Activated T-cell treated with anti-CD3 and anti-CD28 coated beads for 24 hours (primary cell): ENCODE data around the gene PHOX2A.
"Not testable (repeated sequence)": the region's sequence is repeated elsewhere in the genome, so short reads cannot be mapped to it uniquely, and the experiment has no call there.

Experiments
- DNase-seq: peaks from one replicate; pipeline ENCODE4 v3.0.0-alpha.2; 2020; ENCODE audit warnings: low read depth

Gene PHOX2A

DNA sequence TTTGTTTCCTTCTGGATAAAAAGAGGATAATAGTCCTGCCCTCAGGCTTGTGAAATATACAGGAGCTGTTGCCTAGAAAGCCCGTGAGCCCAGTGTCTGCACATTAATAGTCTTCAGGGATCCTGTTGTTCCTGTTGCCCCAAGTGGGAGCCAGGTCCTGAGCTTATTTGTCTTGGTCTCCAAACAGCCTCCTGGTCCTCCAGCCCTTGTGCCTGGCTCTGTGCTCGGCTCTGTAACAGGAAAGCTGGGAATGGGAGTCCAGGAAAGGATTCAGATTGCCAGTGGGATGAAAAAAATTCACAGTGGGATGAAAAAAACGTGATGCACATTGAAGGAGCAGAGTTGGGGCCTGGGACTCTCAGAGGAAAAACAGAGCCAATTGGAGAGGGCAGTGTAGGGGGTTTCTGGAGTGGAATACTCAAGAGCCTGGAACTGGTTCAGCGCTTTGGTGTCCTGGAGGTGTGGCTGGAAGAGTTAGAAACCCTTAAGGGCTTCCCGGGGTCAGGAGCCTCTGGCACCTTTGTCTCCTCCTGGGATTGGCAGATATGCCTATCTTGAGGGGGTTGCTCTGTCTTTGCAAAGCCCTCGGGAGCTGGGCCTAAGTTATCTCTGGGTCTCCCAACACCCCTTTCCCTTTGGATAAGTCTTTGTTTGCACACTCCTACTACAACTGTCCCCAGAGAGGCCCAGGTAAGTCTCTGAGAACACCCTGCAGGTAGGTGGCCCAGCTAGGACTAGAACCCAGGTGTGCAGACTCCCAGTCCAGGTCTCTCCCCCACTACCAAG is 21.7 kb downstream of the PHOX2A start:
- DNase-seq: no peak

DNA sequence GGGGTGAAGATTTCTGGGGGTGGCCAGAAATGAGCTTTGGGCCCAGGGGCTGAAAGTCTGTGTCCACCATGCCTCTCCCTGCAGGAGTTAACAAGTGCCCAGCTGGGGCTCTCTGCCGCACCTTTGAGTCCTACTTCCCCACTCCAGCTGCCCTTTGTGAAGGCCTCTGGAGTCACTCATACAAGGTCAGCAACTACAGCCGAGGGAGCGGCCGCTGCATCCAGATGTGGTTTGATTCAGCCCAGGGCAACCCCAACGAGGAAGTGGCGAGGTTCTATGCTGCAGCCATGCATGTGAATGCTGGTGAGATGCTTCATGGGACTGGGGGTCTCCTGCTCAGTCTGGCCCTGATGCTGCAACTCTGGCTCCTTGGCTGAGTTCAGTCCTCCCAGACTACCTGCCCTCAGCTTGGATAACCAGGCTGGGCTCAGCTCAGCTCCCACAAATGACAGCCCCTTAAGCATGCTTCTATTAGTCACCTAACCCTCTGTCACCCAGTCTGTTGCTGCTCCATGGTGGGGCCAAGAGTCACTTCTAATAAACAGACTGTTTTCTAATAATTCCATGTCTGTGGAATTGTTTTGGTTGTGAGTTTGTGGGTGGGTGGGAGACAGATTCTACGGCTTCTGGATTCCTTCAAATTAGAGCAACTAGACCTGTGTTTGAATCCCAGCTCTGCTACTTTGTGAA is 22.4 kb downstream of the PHOX2A start:
- no peak for DNase-seq

DNA sequence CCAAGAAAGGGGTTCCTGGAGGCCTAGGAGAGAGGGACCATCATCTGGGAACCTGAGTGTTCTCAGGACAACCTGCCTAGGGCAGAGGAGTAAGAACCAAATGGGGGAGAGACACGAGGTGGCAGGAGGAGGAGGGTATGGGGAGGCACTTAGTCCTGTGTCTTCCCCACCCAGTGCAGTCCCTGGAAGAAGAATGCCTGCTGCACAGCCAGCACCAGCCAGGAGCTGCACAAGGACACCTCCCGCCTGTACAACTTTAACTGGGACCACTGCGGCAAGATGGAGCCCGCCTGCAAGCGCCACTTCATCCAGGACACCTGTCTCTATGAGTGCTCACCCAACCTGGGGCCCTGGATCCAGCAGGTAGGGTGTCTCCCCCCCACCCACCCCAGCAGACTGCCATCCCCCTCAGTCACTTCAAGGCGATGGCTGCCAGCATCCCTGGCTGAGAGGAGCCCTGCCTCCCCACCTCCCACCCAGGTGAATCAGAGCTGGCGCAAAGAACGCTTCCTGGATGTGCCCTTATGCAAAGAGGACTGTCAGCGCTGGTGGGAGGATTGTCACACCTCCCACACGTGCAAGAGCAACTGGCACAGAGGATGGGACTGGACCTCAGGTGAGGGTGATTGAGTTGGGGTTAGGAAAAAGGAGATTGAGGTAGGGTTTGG is 23.1 kb downstream of the PHOX2A start:
- DNase-seq: no peak

DNA sequence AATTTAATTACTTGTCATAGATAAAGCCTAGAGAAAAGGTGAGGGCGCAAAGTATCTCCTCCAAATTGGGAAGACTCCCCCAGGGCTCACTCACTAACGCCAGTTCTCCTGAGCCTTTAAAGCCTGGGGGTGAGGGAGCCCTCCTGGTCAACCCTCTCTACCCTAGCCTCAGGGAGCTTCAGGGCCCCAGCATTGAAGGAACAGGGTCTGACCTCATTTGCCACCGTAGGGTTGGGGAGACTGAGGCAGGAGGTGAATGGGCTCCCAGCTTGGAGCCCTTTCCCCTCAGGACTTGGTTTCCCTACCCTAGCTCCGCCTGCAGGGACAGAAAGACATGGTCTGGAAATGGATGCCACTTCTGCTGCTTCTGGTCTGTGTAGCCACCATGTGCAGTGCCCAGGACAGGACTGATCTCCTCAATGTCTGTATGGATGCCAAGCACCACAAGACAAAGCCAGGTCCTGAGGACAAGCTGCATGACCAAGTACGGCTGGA is 25.7 kb downstream of the PHOX2A start:
- no peak for DNase-seq

DNA sequence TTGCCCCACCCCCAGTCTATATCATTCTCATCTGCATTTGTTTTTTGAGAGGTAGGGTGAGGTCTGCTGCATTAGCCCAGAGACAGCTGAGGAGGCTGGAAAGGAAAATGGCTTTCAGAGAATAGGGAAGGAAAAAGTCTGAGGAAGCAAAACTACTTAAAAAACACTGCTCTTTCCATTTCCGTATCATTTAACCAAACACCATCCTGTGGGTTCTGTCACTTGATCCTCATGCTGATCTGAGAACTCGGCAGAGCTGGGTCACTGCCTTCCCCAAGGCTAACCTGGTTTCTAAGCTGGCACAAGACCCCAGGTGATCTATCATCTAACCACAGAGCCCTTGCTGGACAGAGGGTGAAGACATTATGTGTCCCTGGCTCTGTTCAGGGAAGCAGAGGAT is 26.1 kb downstream of the PHOX2A start:
- DNase-seq: no peak

DNA sequence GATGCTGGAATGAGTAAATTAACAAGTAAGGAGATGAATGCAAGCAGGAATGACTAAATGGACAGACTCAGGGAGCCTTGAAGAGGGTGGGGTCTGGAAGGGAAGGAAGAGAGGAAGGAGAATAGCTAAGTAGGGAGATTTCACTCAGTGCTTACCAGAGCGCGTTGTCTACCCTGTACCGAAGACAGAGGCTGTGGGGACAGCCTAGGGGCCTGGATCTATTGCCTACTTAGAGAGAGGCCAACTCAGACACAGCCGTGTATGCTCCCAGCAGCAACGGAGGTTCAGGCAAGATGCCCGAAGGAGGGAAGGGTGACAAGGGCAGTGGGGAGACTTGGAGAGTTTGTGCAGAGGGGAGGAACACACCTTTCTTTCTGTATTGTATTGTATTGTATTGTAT is 27.3 kb downstream of the PHOX2A start, which contains the start of gene FOLR2:
Gene FOLR2 (plus strand): TSS at position 157 of the 400 bp plus-strand sequence. CDS start 1,791 bp downstream, outside the sequence.
- DNase-seq: no peak

DNA sequence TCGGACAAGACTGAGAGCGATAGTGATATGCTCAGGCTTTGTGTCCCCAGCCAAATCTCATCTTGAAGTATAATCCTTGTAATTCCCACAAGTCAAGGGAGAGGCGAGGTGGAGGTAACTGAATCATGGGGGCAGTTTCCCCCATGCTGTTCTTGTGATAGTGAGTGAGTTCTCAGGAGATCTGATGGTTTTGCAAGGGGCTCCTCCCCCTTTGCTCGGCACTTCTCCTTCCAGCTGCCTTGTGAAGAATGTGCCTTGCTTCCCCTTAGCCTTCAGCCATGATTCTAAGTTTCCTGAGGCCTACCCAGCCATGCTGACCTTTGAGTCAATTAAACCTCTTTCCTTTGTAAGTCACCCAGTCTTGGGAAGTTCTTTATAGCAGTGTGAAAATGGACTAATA is 34.9 kb downstream of the PHOX2A start:
- no peak for DNase-seq

DNA sequence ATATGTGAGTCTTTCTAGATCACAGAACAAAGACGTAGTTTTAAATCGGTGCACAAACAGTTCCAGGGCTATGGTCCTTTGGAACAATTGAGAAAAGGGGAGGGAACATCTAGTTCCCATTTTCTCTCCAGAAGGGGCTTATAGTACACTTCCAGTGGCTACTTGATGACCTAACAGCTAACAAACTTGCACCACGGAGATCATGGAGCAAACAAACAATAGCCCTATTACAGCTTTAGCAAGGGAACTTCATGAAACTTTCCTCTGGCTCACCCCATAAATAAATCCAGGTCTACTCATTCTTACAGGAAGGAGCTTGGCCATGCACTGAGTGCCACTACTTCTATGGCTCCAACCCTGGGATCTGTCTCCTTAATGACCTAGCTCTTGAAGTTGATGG is 35.7 kb downstream of the PHOX2A start:
- no peak for DNase-seq

DNA sequence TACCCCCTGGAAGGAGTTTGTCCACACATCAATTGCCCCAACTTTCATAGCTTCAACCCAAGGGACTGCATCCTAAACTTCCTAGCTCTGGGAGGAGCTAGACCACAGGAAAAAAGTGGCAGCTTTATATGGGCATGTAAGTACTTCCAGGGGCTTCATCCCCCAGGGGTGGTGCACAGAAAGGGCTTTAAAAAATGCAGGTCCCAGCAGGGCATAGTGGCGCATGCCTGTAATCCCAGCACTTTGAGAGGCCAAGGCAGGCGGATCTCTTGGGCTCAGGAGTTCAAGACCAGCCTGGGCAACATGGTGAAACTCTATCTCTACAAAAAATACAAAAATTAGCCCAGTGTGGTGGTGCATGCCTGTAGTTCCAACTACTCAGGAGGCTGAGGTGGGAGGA is 37.2 kb downstream of the PHOX2A start:
- not testable (repeated sequence) for DNase-seq

DNA sequence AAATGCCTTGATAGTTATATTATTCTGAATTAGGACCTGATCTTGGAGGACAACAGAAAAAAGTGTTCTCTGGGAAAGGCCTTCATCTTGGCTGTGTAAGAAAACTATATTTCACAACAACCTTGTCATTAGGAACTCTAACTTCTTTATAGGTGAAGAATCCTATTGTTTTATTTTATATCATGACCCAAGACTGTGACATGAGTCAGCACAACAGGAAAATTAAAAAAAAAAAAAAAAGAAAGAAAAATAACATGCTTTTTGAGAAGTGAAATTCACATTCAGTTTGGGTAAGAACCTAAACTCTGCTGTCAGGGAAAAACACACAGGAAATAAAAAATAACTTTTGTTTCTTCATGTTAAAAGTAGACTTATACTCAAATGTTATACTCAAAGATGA is 39.1 kb downstream of the PHOX2A start:
- no peak for DNase-seq

DNA sequence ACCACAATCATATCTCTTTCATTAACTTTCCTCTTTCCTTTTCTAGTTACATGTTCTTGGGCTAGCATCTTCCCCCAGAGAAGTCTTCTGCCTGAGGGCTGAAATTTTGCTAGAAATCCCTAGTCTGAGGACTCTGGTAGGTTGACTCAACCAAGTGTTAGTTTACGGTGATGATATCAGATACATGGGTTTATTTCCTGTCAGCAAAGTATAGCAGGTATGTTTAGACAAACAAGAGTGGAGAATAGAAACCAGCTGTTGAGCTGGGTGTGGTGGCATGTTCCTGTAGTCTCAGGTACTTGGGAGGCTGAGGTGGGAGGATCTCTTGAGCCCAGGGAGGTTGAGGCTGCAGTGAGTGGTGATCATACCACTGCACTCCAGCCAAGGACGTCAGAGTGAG is 40.8 kb downstream of the PHOX2A start:
- no peak for DNase-seq

DNA sequence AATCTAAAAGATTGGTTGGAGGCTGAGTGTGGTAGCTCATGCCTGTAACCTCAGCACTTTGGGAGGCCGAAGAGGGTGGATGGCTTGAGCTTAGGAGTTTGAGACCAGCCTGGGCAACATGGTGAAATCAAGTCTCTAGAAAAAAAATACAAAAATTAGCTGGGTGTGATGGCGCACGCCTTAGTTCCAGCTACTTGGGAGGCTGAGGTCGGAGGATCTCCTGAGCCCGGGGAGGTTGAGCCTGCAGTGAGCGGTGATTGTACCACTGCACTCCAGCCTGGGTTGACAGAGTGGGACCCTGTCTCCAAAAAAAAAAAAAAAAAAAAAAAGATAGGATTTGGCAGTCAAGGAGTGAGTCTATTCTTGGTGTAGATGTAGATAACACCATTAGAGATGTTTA is 41.4 kb downstream of the PHOX2A start:
- DNase-seq: no peak

DNA sequence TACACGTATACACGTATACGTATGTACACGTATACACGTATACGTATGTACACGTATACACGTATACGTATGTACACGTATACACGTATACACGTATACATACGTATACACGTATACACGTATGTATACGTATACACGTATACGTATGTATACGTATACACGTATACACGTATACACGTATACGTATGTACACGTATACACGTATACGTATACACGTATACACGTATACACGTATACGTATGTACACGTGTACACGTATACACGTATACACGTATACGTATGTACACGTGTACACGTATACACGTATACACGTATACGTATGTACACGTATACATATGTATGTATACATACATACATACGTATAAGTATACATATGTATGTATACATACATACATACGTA is 42.5 kb downstream of the PHOX2A start:
- not testable (repeated sequence) for DNase-seq

DNA sequence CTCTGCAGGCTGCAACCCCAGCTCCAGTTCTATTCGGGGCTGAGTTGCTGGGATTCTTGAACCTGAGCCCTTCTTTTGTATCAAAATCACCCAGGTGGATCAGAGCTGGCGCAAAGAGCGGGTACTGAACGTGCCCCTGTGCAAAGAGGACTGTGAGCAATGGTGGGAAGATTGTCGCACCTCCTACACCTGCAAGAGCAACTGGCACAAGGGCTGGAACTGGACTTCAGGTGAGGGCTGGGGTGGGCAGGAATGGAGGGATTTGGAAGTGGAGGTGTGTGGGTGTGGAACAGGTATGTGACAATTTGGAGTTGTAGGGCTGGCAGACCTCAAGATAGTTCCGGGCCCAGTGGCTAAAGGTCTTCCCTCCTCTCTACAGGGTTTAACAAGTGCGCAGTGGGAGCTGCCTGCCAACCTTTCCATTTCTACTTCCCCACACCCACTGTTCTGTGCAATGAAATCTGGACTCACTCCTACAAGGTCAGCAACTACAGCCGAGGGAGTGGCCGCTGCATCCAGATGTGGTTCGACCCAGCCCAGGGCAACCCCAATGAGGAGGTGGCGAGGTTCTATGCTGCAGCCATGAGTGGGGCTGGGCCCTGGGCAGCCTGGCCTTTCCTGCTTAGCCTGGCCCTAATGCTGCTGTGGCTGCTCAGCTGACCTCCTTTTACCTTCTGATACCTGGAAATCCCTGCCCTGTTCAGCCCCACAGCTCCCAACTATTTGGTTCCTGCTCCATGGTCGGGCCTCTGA is 48.3 kb downstream of the PHOX2A start:
- DNase-seq: no peak

DNA sequence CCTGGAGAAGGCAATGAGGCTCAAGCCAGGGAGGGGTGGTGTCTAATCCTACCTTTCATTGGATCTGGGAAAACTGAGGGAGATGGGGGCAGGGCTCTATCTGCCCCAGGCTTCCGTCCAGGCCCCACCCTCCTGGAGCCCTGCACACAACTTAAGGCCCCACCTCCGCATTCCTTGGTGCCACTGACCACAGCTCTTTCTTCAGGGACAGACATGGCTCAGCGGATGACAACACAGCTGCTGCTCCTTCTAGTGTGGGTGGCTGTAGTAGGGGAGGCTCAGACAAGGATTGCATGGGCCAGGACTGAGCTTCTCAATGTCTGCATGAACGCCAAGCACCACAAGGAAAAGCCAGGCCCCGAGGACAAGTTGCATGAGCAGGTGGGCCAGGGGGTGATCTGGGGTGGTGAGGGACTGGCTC is 52.0 kb downstream of the PHOX2A start, which contains the start of gene FOLR1:
Gene FOLR1 (plus strand): TSS at position 180 of the 421 bp plus-strand sequence. CDS start 34 bp downstream, at position 214.
- DNase-seq: no peak

DNA sequence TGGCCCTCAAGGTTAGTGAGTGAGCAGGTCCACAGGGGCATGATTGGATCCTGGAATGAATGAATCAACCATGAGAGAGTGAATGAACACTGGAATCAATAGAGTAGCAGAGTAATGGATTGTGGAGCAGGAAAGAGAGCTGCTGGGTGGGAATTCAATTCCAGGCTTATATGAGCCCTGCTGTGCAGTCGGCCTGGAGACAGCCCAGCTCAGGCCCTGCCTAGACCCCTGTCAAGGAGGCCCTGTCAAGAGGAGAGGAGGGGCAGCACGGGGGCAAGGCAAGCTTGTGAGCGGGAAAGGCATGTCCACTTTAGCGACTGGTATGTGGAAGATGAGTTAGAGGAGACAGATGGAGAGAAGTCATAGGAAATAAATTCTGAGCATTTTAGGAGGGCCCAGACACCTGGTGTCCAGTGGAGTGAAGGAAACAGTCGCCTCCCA is 53.3 kb downstream of the PHOX2A start:
- DNase-seq: no peak

DNA sequence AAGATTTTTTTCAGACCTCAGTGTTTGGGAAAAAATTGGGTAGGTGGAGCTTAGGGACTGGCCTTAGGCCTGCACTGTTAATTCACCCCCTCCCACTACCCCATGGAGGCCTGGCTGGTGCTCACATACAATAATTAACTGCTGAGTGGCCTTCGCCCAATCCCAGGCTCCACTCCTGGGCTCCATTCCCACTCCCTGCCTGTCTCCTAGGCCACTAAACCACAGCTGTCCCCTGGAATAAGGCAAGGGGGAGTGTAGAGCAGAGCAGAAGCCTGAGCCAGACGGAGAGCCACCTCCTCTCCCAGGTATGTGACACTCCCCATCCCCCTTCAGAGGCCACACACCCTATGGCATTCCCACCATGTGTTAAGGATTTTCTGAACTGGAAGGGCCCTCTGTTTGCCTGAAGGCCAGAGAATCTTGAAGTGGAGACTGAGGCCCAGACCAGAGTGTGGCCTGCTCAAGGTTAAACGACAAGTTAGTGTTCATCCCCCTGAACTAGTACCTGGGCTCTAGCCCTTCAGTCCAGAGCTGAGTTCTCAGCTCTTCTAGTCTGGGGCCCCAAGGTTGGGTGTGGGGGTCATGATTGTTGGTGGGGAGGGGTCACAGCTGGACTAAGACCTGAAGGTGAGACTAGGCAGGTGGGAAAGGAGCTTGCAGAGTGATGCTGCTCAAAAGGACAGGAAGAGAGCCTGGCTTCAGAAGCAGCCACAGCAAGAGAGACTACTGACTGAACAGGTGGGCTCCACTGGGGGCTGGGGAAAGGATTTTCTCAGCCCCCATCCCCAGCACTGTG is 54.3 kb downstream of the PHOX2A start:
- DNase-seq: no peak
